HCT116 (cell line): Measurements from ENCODE around the gene FRY. TPM values are rescaled to one million over a fixed set of nuclear protein-coding genes. Genes with fewer than 3 reads are reported as not detected.

Experiments used
- ATAC-seq: fragments of 200-7000 bp; cut with Tn5 transposase; 2 replicates; pipeline ENCODE4 v1.9.1; 2020; ENCODE audit warnings: mild to moderate bottlenecking, moderate library complexity
- BruUV-seq: library from RNA; stranded (reverse); fragments of 400-500 nt; replicated peaks from 2 replicates; lab custom pipeline; 2021; lab: Mats Ljungman, UMichigan
- CTCF ChIA-PET: fragments of 300-600 bp; sonication (Branson Sonifier 250); formaldehyde crosslinking; loops from one replicate; lab custom pipeline; 2021; ENCODE audit warnings: antibody characterized with exemption; lab: Charles Lee
- POLR2A ChIA-PET: fragments of 300-600, 350-600 bp; sonication (Branson Sonifier 250); formaldehyde crosslinking; loops from one replicate; lab custom pipeline; 2021; ENCODE audit warnings: antibody characterized with exemption; lab: Charles Lee
- RAD21 ChIA-PET, 2 experiments: fragments of 300-600 bp; sonication (Branson Sonifier 250); formaldehyde crosslinking; loops; one replicate each; lab custom pipeline; 2023; ENCODE audit warnings: low total read pairs in 2 of 2; ENCODE audit not compliant: uncharacterized antibody in 2 of 2, unreplicated experiment in 2 of 2, low non-redundant PET in 1 of 2; lab: Charles Lee
- DNase-seq: peaks from one replicate; pipeline ENCODE4 v3.0.0-alpha.2; 2010; ENCODE audit warnings: low read depth, low spot score
- H2AFZ ChIP-seq: fragments of 200-600 bp; shearing (Covaris generic), sonication (generic); 2 replicates; pipeline ENCODE4 v1.6.1; 2017; ENCODE audit warnings: low read depth, mixed run types, mixed read lengths, antibody characterized with exemption, low read length; ENCODE audit not compliant: poor library complexity, severe bottlenecking
- H3K27ac ChIP-seq: 2 replicates; pipeline ENCODE4 v1.5.1; 2012; ENCODE audit warnings: low read depth, low read length
- H3K27me3 ChIP-seq: fragments of 200-600 bp; sonication (generic); 2 replicates; pipeline ENCODE4 v1.6.1; 2016; ENCODE audit warnings: mixed run types, low read length, mixed read lengths; ENCODE audit not compliant: insufficient read depth
- H3K36me3 ChIP-seq, 2 experiments: fragments of 200-500 bp in 1 of 2; fragments of 200-600 bp in 1 of 2; sonication (Bioruptor generic) in 1 of 2; sonication (generic) in 1 of 2; 2 replicates each; pipeline versions ENCODE4 v1.5.1 to v1.6.1; 2014 to 2016; ENCODE audit warnings: low read length in 2 of 2, inconsistent platforms in 1 of 2, mixed read lengths in 1 of 2, mixed run types in 1 of 2; ENCODE audit not compliant: insufficient read depth in 2 of 2, control insufficient read depth in 1 of 2
- H3K4me1 ChIP-seq, 2 experiments: fragments of 200-600 bp in 1 of 2; sonication (generic) in 1 of 2; 2 replicates each; pipeline versions ENCODE4 v1.5.1 to v1.6.1; 2012 to 2017; ENCODE audit warnings: low read length in 2 of 2, inconsistent platforms in 1 of 2, mild to moderate bottlenecking in 1 of 2, mixed read lengths in 1 of 2, mixed run types in 1 of 2, moderate library complexity in 1 of 2; ENCODE audit not compliant: insufficient read depth in 2 of 2, control insufficient read depth in 1 of 2
- H3K4me2 ChIP-seq: fragments of 200-600 bp; sonication (generic); 2 replicates; pipeline ENCODE4 v1.6.1; 2017; ENCODE audit warnings: mixed run types, low read length, mixed read lengths
- H3K4me3 ChIP-seq, 2 experiments: fragments of 200-600 bp in 1 of 2; sonication (generic) in 1 of 2; replicated peaks in 1 of 2; 2 replicates each; pipeline ENCODE4 v1.5.1; 2011 to 2016; ENCODE audit warnings: low read length in 2 of 2, control low read depth in 1 of 2, low read depth in 1 of 2, mild to moderate bottlenecking in 1 of 2, mixed read lengths in 1 of 2, mixed run types in 1 of 2
- H3K79me2 ChIP-seq: fragments of 200-600 bp; sonication (generic); 2 replicates; pipeline ENCODE4 v1.6.1; 2017; ENCODE audit warnings: mild to moderate bottlenecking, mixed run types, low read length, moderate library complexity, mixed read lengths; ENCODE audit not compliant: insufficient read depth
- H3K9ac ChIP-seq: fragments of 200-600 bp; sonication (generic); 2 replicates; pipeline ENCODE4 v1.6.1; 2016; ENCODE audit warnings: low read length, mixed read lengths
- H3K9me2 ChIP-seq: fragments of 200-600 bp; sonication (generic), shearing (Covaris generic); 2 replicates; pipeline ENCODE4 v1.6.1; 2017; ENCODE audit warnings: mixed run types, mild to moderate bottlenecking, moderate library complexity; ENCODE audit not compliant: insufficient read depth
- H3K9me3 ChIP-seq, 2 experiments: fragments of 200-500 bp in 1 of 2; fragments of 200-600 bp in 1 of 2; sonication (Bioruptor generic) in 1 of 2; sonication (generic) in 1 of 2; 2 replicates each; pipeline ENCODE4 v1.6.1; 2014 to 2017; ENCODE audit warnings: low read length in 2 of 2, mixed read lengths in 2 of 2, inconsistent platforms in 1 of 2, low read depth in 1 of 2, mild to moderate bottlenecking in 1 of 2, mixed run types in 1 of 2, moderate library complexity in 1 of 2; ENCODE audit not compliant: control insufficient read depth in 1 of 2, insufficient read depth in 1 of 2
- H4K20me1 ChIP-seq: fragments of 200-600 bp; sonication (generic), shearing (Covaris generic); 2 replicates; pipeline ENCODE4 v1.6.1; 2017; ENCODE audit warnings: mixed run types, mild to moderate bottlenecking, moderate library complexity; ENCODE audit not compliant: insufficient read depth
- ATF3 ChIP-seq: IDR thresholded peaks from 2 replicates; pipeline ENCODE4 v1.6.1; 2012
- MAX ChIP-seq: IDR thresholded peaks from 2 replicates; pipeline ENCODE4 v1.6.1; 2012
- TCF7L2 ChIP-seq: IDR thresholded peaks from 2 replicates; pipeline ENCODE4 v1.7.0; 2011; ENCODE audit warnings: borderline replicate concordance, inconsistent platforms; ENCODE audit not compliant: insufficient read depth, insufficient read length; ENCODE audit errors: extremely low read depth
- intact Hi-C: fragments of 100-400 bp; cut with micrococcal nuclease; formaldehyde crosslinking; loops from 2 replicates; pipeline ENCODE4 v1.10.0; 2022
- total RNA-seq: library from RNA; stranded (reverse); gene quantifications from one replicate; pipeline ENCODE4 v1.2.1, GENCODE V29; 2021; ENCODE audit not compliant: unreplicated experiment
- TF ChIP-seq, protein P1 (sequence below): IDR thresholded peaks from 2 replicates; pipeline ENCODE4 v1.6.1; 2011; ENCODE audit warnings: mild to moderate bottlenecking, low read length, moderate library complexity; ENCODE audit not compliant: insufficient replicate concordance; ENCODE audit errors: extremely low read depth
- TF ChIP-seq, protein P2 (sequence below): IDR thresholded peaks from 2 replicates; pipeline ENCODE4 v1.6.1; 2012; ENCODE audit warnings: low read depth

FRY gene
- total RNA-seq, 1 experiment from 2014 or later: 1.4 TPM

- Histone ChIP-seq H3K27me3 (no peaks in the 10 kb centered on the region), H3K4me1 (no peaks in the 10 kb centered on the region), H3K4me2 (no peak overlapping the region), H3K9me2 (no peaks in the 10 kb centered on the region; the same call in 1 of the 2 replicates), H3K9ac (no peak overlapping the region), H3K36me3 (no peaks in the 10 kb centered on the region), H3K4me3 (no peak overlapping the region), H3K27ac (no peak overlapping the region), H3K79me2 (no peaks in the 10 kb centered on the region), H4K20me1 (no peaks in the 10 kb centered on the region), H3K9me3 (no peaks in the 10 kb centered on the region), H2AFZ (no peak overlapping the region)
- CTCF ChIA-PET: no interaction called here
- ATAC-seq (no peak), DNase-seq (no peak)
- intact Hi-C loops: no loop called here
- POLR2A ChIA-PET: no interaction called here
- RAD21 ChIA-PET: no interaction called here
- no TSS peak for BruUV-seq
- TF ChIP-seq, protein P1, sequence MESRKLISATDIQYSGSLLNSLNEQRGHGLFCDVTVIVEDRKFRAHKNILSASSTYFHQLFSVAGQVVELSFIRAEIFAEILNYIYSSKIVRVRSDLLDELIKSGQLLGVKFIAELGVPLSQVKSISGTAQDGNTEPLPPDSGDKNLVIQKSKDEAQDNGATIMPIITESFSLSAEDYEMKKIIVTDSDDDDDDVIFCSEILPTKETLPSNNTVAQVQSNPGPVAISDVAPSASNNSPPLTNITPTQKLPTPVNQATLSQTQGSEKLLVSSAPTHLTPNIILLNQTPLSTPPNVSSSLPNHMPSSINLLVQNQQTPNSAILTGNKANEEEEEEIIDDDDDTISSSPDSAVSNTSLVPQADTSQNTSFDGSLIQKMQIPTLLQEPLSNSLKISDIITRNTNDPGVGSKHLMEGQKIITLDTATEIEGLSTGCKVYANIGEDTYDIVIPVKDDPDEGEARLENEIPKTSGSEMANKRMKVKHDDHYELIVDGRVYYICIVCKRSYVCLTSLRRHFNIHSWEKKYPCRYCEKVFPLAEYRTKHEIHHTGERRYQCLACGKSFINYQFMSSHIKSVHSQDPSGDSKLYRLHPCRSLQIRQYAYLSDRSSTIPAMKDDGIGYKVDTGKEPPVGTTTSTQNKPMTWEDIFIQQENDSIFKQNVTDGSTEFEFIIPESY: no peak
- no peak for TF ChIP-seq MAX
- no peak for TF ChIP-seq TCF7L2
- no peak for TF ChIP-seq ATF3
- TF ChIP-seq, protein P2, sequence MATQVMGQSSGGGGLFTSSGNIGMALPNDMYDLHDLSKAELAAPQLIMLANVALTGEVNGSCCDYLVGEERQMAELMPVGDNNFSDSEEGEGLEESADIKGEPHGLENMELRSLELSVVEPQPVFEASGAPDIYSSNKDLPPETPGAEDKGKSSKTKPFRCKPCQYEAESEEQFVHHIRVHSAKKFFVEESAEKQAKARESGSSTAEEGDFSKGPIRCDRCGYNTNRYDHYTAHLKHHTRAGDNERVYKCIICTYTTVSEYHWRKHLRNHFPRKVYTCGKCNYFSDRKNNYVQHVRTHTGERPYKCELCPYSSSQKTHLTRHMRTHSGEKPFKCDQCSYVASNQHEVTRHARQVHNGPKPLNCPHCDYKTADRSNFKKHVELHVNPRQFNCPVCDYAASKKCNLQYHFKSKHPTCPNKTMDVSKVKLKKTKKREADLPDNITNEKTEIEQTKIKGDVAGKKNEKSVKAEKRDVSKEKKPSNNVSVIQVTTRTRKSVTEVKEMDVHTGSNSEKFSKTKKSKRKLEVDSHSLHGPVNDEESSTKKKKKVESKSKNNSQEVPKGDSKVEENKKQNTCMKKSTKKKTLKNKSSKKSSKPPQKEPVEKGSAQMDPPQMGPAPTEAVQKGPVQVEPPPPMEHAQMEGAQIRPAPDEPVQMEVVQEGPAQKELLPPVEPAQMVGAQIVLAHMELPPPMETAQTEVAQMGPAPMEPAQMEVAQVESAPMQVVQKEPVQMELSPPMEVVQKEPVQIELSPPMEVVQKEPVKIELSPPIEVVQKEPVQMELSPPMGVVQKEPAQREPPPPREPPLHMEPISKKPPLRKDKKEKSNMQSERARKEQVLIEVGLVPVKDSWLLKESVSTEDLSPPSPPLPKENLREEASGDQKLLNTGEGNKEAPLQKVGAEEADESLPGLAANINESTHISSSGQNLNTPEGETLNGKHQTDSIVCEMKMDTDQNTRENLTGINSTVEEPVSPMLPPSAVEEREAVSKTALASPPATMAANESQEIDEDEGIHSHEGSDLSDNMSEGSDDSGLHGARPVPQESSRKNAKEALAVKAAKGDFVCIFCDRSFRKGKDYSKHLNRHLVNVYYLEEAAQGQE: no peak
Measured at GRCh38 chr13:32278426-32278825, 246.9 kb downstream of the FRY start.
